ENCODE results near the gene RBL2.

The RBL2 gene

DNA sequence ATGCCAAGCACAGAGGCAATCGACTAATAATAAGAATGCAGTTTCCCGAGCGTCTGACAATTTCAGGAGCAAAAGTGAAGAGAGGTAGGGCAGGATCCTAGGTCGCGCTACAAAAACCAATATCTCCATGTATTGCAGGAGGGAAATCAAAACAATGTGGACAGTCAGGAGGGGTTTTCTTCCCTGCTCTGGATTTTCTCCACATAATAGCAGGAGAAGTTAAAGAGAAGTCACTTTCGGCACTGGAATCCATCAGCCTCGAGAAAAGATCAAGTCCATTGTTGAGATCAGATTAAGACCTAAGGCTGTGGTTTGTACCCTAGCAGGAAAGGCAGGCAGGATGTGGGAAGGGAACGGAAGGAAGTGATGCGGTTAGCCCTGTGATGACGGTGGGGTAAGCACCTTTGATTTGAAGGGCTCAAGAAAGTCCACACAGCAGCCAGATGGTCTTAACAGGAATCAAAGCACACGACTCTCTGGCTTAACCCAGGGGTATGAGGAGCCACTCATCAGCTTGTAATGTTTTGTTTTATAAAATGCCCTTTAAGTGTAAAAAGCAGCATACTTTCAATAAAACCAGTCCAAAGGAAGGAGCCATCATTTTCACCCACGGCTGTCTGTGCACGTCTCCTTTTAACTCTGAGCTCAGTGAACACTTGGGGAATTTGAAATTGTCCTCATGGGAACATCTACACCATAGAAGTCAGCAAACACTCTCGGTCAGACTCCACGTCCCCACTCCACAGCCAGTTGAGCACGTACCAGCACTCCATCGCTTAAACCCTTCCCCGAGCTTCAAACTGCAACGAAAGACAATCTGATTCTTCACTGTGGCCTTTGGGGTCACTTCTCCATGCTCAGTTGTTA lies 84.5 kb downstream of the RBL2 start:
- peak; percentile 80 for DNase-seq (ENCODE audit: low spot score)
- TF ChIP-seq CTCF (IDR thresholded peaks at IDR 0.05; ENCODE audit: borderline replicate concordance, control extremely low read depth, extremely low read depth, insufficient read depth, missing control alignments), result no peak
- in situ Hi-C loops (cut with MboI; ENCODE audit: low sequenced_read_pairs, unreplicated experiment), result no loop called here

DNA sequence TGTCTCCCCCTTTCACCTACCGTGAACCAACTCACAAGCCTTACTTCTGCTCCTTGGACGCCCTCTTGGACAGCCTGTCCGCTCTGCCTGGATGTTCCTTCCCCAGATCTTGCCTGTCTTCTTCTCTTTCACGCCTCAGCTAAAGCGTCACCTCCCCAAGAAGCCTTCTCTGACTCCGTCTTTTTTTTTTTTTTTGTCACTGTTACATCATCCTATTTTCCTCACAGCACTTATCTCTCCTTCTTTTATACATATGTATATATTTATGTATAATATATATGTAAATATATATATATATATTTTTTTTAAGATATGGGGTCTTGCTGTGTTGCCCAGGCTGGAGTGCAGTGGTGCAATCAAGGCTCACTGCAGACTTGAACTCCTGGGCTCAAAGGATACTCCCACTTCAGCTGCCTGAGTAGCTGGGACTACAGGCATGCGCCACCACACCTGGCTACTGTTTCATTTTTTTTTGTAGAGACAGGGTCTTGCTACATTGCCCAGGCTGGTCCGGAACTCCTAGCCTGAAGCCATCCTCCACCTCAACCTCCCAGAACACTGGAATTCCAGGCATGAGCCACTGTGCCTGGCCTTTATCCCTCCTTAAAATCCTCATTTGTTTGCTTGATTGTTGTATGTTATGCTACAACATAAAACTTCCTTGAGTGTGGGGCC lies 85.3 kb downstream of the RBL2 start:
- no peak for TF ChIP-seq CTCF (IDR thresholded peaks at IDR 0.05; ENCODE audit: borderline replicate concordance, control extremely low read depth, extremely low read depth, insufficient read depth, missing control alignments)
- in situ Hi-C loops (cut with MboI; ENCODE audit: low sequenced_read_pairs, unreplicated experiment), result no loop called here
- no peak for DNase-seq (ENCODE audit: low spot score)

- no peak for TF ChIP-seq CTCF (IDR thresholded peaks at IDR 0.05; ENCODE audit: borderline replicate concordance, control extremely low read depth, extremely low read depth, insufficient read depth, missing control alignments)
- DNase-seq (ENCODE audit: low spot score), result no peak
- in situ Hi-C loops (cut with MboI; ENCODE audit: low sequenced_read_pairs, unreplicated experiment), result no loop called here
Observed at GRCh38 chr16:53523126-53523804, 89.0 kb downstream of the RBL2 start.

DNA sequence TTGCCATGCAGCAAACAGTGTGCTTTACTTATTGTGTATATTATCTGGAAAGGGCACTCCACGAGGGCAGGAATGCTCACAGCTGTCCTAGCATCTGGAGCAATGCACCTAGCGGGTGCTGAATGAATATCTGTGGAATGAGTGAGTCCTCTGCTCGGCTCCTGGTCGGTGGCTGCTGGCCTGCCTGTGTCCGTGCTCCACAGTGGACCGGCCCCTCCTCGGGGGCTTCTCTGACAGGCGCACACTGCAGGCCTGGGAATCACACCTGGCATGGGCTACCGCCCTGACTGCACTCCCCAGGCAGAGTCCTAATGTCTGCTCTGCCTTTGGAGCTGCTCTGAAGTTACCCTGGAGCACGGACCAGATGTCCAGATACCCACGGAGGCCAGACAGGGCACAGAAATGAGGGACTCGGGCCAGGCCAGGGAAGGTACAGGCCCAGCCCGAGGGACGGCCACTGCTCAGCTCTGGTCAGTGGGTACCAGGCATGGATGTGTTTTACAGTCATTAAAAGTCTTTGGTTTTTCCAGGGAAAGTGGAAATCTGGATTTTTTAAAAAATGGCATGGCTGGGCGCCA lies 89.8 kb downstream of the RBL2 start:
- DNase-seq (ENCODE audit: low spot score), result no peak
- in situ Hi-C loops (cut with MboI; ENCODE audit: low sequenced_read_pairs, unreplicated experiment), result no loop called here
- TF ChIP-seq CTCF (IDR thresholded peaks at IDR 0.05; ENCODE audit: borderline replicate concordance, control extremely low read depth, extremely low read depth, insufficient read depth, missing control alignments), result no peak

GRCh38 chr16:53528797-53529196 lies 94.5 kb downstream of the RBL2 start:
- in situ Hi-C loops (cut with MboI; ENCODE audit: low sequenced_read_pairs, unreplicated experiment), result no loop called here
- no peak for TF ChIP-seq CTCF (IDR thresholded peaks at IDR 0.05; ENCODE audit: borderline replicate concordance, control extremely low read depth, extremely low read depth, insufficient read depth, missing control alignments)
- DNase-seq (ENCODE audit: low spot score), result no peak

DNA sequence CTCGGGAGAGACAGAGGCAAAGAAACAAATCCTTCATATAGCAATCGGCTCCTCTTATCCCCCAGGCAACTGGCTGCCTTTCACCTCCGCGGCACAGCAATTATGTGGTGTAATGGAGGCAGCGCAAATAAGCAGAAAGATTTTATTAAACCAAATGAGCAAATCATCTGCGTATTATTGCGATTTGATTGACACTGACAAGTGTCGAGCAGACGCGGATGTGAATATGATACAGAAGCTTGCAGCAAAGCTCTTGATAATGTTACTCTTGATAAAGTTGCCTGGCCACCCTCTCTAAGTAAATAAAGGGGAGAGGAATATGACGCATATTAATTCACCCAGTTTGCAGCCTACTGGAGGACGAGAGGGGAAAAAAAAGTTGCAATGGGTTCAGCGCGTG lies 95.2 kb downstream of the RBL2 start:
- no peak for DNase-seq (ENCODE audit: low spot score)
- in situ Hi-C loops (cut with MboI; ENCODE audit: low sequenced_read_pairs, unreplicated experiment), result no loop called here
- TF ChIP-seq CTCF (IDR thresholded peaks at IDR 0.05; ENCODE audit: borderline replicate concordance, control extremely low read depth, extremely low read depth, insufficient read depth, missing control alignments), result no peak

All from GM13976 (cell line).